Measurements from ENCODE around the gene MAP4.
"Not testable (repeated sequence)": the region's sequence is repeated elsewhere in the genome, so short reads cannot be mapped to it uniquely, and the experiment has no call there.

Gene MAP4

DNA sequence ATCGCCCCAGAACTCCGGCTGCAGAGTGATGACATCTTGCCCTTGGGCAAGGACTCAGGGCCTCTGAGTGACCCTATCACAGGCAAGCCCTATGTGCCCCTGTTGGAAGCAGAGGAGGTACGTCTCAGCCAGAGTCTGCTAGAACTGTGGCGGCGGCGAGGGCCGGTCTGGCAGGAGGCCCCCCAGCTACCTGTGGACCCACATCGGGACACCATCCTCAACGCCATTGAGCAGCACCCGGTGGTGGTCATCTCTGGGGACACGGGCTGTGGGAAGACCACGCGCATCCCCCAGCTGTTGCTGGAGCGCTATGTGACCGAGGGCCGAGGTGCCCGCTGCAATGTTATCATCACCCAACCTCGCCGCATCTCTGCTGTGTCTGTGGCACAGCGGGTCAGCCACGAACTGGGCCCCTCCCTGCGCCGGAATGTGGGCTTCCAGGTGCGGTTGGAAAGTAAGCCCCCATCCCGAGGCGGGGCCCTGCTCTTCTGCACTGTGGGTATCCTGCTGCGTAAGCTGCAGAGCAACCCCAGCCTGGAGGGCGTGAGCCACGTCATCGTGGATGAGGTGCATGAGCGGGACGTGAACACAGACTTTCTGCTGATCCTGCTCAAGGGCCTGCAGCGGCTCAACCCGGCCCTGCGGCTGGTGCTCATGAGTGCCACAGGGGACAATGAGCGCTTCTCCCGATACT, 169.9 kb downstream of the MAP4 start:
- DNase-seq (ENCODE audit: low read depth), result no peak

DNA sequence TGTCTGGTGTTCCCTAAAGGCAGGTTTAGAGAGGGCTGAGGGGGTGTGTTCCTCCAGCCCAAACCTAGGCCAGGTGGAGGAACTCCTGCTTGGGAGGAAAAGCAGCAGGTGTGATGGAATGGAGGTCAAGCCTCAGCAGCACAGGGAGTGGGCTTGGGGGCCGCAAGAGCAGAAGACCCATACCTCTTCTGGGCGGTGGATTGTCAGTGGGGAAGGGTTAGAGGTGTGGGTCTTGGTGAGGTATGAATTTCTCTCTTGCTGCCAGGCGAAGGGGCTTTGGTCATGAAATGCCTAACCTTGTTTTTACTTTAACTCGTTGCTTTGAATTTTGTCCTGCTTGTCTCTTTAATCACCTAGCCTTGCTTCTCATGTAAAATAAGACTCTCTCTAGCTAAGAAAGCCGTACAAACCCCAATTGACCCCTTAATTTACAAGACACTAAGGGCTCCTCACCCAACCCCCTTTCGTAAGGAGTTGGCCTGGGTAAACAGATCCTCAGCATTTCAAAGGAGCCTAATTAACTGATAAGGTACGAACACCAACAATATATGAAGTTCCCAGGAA, 174.3 kb downstream of the MAP4 start:
- no peak for DNase-seq (ENCODE audit: low read depth)

DNA sequence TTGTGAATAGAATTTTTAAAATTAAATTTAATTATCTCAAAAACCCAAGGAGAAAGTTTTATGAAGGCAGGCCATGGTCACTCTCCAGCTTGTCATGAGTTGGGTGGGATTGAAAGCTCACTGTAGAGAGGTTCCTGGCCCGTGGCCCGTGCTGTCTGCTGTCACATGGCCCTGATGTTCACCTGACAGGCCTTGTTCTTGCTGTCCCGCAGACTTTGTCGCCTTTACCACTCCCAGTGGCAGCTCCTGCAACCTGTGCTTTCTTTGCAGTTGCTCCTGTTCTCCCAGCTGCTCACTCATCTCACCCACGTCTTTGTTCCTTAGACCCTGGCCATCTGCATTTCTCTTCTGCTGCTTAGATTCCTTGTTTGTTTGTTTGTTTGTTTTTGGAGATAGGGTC, 177.7 kb downstream of the MAP4 start:
- no peak for DNase-seq (ENCODE audit: low read depth)

DNA sequence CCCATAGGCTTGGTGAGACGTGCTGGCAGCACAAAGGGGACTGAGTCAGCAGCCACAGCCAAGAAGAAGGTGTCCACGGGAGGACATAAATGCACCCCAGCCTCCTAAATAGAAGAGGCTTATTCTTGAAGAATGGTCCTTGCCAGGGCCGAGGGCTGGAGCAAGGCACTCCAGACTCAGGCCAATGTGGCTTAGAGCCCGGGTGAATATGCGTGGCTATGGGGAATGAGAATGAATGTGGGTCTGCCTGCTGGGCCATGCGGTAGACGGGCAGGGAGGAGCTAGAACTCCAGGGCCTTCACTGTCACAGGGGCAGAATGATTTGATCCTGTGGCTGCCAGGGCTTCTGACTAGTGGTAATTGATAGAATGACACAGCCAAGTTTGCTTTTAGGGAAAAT, 179.2 kb downstream of the MAP4 start:
- no peak for DNase-seq (ENCODE audit: low read depth)

DNA sequence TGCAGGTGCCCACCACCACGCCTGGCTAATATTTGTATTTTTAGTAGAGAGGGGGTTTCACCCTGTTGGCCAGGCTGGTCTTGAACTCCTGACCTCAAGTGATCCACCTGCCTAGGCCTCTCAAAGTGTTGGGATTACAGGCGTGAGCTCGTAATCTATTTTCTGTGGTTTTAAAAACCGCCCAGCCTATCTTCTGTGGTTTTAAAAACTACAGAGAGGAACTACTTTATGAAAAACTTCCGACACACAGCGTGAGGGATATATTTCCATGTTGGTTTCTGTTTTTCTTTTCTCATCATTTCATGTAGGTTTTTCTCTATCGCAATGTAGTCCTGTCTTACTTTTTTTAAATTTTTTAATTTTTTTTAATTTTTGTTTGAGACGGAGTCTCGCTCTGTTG, 186.7 kb downstream of the MAP4 start:
- not testable (repeated sequence) for DNase-seq (ENCODE audit: low read depth)

DNA sequence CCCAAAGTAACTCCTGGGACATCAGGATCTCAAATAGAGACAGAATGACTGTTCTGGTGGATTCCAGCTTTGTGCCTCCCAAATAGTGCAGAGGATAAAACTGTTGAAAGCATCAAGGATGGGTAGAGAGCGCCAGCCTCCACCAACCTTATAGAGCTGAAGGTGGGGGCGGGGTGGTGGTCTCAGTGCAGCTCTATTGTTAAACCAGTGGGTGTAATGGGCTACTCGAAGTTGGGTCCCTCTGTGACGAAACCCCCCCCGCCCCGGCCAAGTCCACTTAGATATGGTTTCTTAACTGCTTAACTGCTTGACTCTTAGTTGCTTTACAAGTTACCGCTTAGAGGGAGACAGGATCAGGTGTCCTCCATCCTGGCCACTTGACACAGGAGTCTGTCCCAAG, 190.6 kb downstream of the MAP4 start:
- DNase-seq (ENCODE audit: low read depth), result no peak

DNA sequence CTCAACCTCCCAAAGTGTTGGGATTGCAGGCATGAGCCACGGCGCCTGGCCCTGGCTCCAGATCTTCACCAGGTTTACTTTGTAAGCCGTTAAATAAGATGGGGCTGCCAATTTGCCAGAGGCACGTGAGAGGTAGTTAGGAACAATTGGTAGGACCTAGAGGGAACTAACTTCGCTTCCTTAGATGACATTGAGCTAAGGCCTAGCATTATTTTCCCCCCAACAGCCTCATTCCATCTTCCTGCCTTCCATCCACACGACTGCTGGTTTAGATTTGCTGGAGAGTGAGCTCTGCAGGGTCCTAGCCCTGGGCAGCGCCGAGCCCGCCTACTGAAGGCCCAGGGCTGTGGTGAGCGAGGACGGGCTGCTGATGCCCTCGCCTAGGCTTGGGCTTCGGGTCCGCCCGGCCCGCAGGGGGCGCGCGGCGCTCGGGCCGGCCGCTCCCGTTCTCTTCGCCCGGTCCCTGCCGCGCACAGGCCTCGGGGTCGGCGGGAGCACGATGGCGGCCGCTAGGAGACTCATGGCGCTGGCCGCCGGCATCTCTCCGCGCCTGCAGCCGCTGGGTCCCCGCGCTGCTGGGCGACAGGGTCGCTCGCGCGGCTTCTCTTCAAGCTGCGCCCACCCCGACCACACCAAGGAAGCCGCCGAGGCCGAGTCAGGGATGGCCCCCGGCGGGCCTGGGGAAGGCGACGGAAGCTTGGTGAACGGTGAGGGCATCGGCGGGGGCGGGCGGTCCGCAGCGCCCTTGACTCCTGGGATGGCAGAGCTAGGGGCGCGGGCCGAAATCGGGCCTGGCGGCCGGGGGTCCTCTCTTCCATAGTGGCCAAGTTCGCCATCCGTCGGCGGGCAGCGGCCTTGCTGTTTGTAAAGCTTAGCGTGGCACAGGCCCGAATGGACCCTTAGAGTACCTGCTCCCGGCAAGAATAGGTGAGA, 191.4 kb downstream of the MAP4 start:
- peak; percentile 41 for DNase-seq (ENCODE audit: low read depth)

DNA sequence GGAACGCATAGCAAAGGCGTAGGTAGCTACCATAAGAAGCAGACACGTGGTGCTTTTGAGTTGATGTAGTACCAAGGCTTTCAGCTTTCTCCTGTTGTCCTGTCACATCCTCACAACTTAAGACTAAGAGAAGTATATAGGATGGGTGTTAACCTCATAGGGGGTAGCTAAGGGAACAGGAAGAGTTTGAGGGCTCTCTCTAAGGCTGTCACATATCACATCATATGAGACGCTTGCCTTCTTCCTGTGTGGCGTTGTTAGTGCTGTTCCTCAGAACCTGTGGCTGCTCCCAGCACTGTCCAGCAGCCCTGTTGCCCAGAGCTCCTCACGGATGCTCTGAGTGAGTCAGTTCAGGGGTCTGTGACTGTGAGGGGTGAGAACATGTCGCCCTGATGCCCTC, 198.6 kb downstream of the MAP4 start:
- DNase-seq (ENCODE audit: low read depth), result no peak

DNA sequence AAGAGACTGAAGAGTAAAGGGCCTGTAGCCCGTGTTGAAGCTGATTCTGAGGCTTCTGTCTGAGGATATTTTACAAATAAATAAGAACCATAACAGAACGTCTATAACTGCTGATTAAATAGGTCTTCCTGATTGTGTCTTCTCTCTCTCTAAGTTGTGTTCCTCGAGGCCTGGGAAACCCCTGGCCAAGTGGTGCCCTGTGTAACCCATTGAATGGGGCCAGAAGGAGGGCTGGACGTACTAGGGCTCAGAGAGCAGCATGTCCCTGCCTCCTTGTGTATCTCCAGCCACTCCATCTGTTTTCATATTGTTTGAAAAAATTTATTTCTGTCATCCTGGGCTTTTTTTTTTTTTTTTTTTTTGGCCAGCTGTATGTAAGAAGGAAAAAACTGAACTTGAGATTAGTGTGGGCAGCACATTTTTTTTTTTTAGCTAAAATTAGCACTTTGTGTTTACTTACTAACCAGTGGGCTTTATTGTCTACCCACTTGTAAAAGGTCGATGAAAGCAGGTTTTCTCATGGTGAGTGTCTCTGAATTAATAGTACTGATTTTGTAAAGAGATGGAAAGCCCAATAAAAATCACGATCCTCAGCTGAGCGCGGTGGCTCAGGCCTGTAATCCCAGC, 202.6 kb downstream of the MAP4 start:
- DNase-seq (ENCODE audit: low read depth), result no peak

DNA sequence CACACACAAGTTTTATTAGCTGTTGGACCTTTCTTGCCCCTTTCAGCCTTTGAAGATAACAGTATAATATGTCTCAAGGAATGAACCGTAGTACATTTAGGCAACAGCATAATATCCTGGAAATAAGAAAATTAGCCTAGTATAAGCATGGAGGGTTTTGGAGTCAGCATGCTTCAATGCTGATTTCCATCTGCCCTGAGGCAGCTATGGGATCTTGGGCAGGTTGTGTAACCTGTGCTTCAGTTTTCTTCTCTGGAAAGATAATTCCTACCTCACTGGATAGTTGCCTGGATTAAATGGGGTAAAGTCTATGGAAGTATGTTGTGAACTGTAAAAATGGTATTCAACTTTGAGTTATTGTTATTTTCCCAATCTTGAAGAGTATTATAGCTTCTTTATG, 211.6 kb downstream of the MAP4 start:
- DNase-seq (ENCODE audit: low read depth), result no peak

DNA sequence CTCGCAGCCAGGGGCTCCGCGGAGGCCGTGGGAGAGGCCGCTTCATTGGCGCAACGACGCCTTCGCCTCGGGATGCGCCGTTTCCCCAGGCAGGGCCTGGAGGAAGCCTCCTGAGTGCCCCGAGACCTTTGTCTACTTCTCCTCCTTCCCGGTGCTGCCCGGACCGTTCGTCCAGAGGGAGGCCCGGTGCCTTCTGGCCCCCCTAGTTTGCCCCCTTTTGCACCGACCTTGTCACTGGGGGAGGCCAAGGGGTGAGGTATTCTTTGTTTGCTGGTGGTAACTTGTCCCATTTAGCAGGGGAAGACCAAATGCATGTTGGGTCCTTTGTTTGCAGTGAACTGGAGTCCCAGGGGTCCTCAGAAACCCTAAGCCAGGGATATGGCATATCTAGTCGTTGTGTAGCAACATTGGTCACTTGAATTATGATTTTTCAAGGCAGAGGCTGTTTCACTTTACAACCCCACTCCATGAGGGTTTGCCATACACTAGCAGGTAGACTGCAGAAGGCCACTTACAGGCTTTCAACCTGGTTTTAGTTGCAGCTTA, 212.7 kb downstream of the MAP4 start:
- DNase-seq (ENCODE audit: low read depth), result no peak

DNA sequence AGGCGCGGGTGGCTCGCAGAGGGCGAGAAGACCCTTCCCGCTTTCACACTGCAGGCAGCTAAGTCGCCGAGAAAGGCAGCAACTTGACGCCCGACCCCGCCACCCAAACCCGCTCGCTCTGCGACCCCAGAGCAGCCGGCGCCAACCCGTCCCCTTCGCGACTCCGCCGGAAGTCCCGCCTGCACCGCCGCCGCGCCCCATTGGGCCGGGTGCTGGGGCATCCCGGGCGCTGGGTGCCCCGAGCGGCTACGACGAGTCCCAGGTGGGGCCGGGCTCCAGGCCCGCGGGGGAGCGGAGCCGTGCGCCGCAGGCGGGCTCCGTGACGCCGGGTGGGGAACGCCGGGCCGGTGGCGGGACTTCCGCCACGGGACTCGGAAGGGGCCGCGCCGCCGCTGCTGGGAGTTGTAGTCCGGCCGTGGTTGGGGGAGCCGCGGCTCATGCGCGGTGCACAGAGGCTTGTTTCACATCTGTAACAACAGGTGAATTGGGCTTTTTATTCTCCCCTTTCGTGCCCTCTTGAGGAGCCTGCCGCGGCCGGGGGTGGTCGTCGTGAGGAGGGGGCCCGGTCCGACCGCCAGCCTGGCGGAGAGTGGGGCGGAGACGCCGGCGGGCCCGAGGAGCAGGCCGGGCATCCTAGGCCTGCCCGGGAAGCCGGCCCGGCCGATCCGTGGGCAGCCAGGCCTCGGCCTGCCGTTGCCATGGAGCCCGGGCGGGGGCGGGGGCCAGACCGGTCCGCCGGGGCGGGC, 213.3 kb downstream of the MAP4 start, which contains the start of gene DHX30:
TSS of gene DHX30 (plus strand) at position 405 of the 746 bp plus-strand sequence. CDS start 7,546 bp downstream, outside the sequence.
- DNase-seq (ENCODE audit: low read depth), result peak; percentile 58

Data from stimulated activated CD8-positive, alpha-beta memory T cell treated with anti-CD3 and anti-CD28 coated beads, Interleukin-15, amount 100 ng/mL, for 1 hour (primary cell).